GM19023 (cell line): Measurements from ENCODE around the gene F2R.
A peak's percentile ranks its signal among the peaks of the same experiment; 100 is the strongest.
"Not testable (repeated sequence)": the region's sequence is repeated elsewhere in the genome, so short reads cannot be mapped to it uniquely, and the experiment has no call there.

Experiments
- ATAC-seq: cut with Tn5 transposase; IDR thresholded peaks from one replicate; pipeline ENCODE4 v1.9.1; 2021; ENCODE audit warnings: mild to moderate bottlenecking, moderate library complexity; ENCODE audit not compliant: unreplicated experiment

The F2R gene

GRCh38 chr5:76717222-76718083, 1.5 kb downstream of the F2R start:
- no peak for ATAC-seq

GRCh38 chr5:76718381-76718832, 2.5 kb downstream of the F2R start:
- no peak for ATAC-seq

- no peak for ATAC-seq
These were observed 3.0 kb downstream of the F2R start for GRCh38 chr5:76718880-76719279.

GRCh38 chr5:76720988-76721569, 5.2 kb downstream of the F2R start:
- peak; percentile 87 for ATAC-seq

GRCh38 chr5:76723266-76723665, 7.3 kb downstream of the F2R start:
- ATAC-seq, result no peak

GRCh38 chr5:76723906-76724305, 8.0 kb downstream of the F2R start:
- ATAC-seq, result no peak

- ATAC-seq, result no peak
These were observed 8.9 kb downstream of the F2R start for GRCh38 chr5:76724871-76725270.

- ATAC-seq, result no peak
These were observed 13.0 kb downstream of the F2R start for GRCh38 chr5:76728965-76729364.

- no peak for ATAC-seq
These were observed 13.7 kb downstream of the F2R start for GRCh38 chr5:76729373-76730290.

GRCh38 chr5:76732405-76733048, 16.6 kb downstream of the F2R start:
- ATAC-seq, result no peak

- ATAC-seq, result peak; percentile 68
These were observed 17.1 kb downstream of the F2R start for GRCh38 chr5:76733049-76733417.

GRCh38 chr5:76735762-76736545, 20.0 kb downstream of the F2R start:
- ATAC-seq, result no peak

GRCh38 chr5:76736679-76737556, 21.0 kb downstream of the F2R start:
- no peak for ATAC-seq

- ATAC-seq, result no peak
These were observed 21.9 kb downstream of the F2R start for GRCh38 chr5:76737846-76738245.

GRCh38 chr5:76741506-76741905, 25.6 kb downstream of the F2R start:
- ATAC-seq, result not testable (repeated sequence)

- no peak for ATAC-seq
These were observed 26.7 kb downstream of the F2R start for GRCh38 chr5:76742583-76742982.

- ATAC-seq, result no peak
These were observed 28.7 kb downstream of the F2R start for GRCh38 chr5:76744632-76745031.

GRCh38 chr5:76745670-76746069, 29.7 kb downstream of the F2R start:
- ATAC-seq, result no peak

- no peak for ATAC-seq
These were observed 30.8 kb downstream of the F2R start for GRCh38 chr5:76746677-76747076.
